Stimulated activated naive CD4-positive, alpha-beta T cell (primary cell): ENCODE measurements around the gene BATF.

Experiments used
- DNase-seq, 6 experiments: peaks; one replicate each; lab custom pipeline; 2025; lab: John Stamatoyannopoulos, UW

Gene BATF

GRCh38 chr14:75531660-75532317 lies 9.5 kb downstream of the BATF start:
- DNase-seq, result no peak

GRCh38 chr14:75533791-75534555 lies 11.7 kb downstream of the BATF start:
- DNase-seq, result no peak

- DNase-seq, result no peak
Measured at GRCh38 chr14:75535164-75535898, 13.1 kb downstream of the BATF start.

- no peak for DNase-seq
Measured at GRCh38 chr14:75537071-75537470, 14.8 kb downstream of the BATF start.

GRCh38 chr14:75539162-75539560 lies 16.9 kb downstream of the BATF start:
- DNase-seq, result no peak

GRCh38 chr14:75539561-75540478 lies 17.6 kb downstream of the BATF start:
- peak in 2 of 6 experiments; percentile 6 to 23 for DNase-seq

GRCh38 chr14:75540479-75540851 lies 18.2 kb downstream of the BATF start:
- DNase-seq, result no peak

GRCh38 chr14:75542588-75543091 lies 20.4 kb downstream of the BATF start:
- peak; percentile 41 to 63 (median 56) for DNase-seq

GRCh38 chr14:75543253-75543652 lies 21.0 kb downstream of the BATF start:
- peak in 4 of 6 experiments; percentile 26 to 53 (median 38) for DNase-seq

GRCh38 chr14:75543786-75544185 lies 21.5 kb downstream of the BATF start:
- no peak for DNase-seq

GRCh38 chr14:75545907-75546306 lies 23.6 kb downstream of the BATF start:
- no peak for DNase-seq

GRCh38 chr14:75547552-75548250 lies 25.4 kb downstream of the BATF start:
- DNase-seq, result no peak

- no peak for DNase-seq
Measured at GRCh38 chr14:75548544-75548943, 26.3 kb downstream of the BATF start.

GRCh38 chr14:75549169-75549568 lies 26.9 kb downstream of the BATF start:
- DNase-seq, result no peak

- no peak for DNase-seq
Measured at GRCh38 chr14:75551021-75551420, 28.8 kb downstream of the BATF start.

- DNase-seq, result no peak
Measured at GRCh38 chr14:75553157-75553556, 30.9 kb downstream of the BATF start.

GRCh38 chr14:75553761-75554364 lies 31.6 kb downstream of the BATF start:
- no peak for DNase-seq

GRCh38 chr14:75554482-75554881 lies 32.2 kb downstream of the BATF start:
- DNase-seq, result no peak

- no peak for DNase-seq
Measured at GRCh38 chr14:75558440-75558839, 36.2 kb downstream of the BATF start.

GRCh38 chr14:75559045-75559444 lies 36.8 kb downstream of the BATF start:
- no peak for DNase-seq
